ENCODE results near the gene EPB41L4B.

- TF ChIP-seq NFIC (IDR thresholded peaks at IDR 0.05; ENCODE audit: low read length) (no peak), GATAD1 (CRISPR knock-in tag; IDR thresholded peaks at IDR 0.05) (no peak), ESRRA (CRISPR knock-in tag; IDR thresholded peaks at IDR 0.05; ENCODE audit: low read depth) (no peak)
Observed at GRCh38 chr9:109134167-109134578, 186.7 kb downstream of the EPB41L4B start.

All from HepG2 (cell line).